ENCODE results near the gene STAG3.
"Not testable (repeated sequence)": the region's sequence is repeated elsewhere in the genome, so short reads cannot be mapped to it uniquely, and the experiment has no call there.

STAG3 gene

DNA sequence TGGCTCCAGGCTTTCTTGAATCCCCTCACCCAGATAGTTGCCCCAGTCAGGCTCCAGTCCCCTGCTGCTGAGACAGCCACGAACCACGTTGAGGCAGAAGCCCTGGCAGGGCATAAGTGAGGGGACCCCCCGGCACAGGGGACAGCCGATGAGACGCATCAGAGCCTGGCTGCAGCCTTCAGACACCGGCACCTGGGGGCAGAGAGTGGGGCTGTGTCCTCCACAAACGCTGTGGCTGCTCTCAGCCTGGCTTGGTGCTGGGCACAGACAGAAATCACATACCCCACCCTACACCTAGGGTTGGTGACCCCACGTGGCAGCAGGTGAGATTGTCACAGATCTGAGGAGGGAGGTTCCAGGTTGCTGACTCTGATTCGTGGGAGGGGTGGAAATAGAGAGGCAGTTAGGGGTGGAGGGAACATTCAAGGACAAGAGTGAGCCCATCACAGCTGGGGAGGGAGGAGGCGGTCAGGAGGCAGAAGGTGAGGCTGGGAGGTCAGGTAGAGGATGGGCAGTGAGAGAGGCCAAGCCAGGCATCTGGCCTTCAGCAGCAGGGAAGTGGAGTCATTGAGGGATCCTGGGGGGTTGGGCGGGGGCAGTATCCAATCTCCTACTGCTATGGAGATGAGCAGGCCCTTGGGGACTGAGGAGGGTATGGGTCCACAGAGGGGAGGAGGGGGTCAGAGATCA lies 3.8 kb upstream of the STAG3 start:
- no peak for DNase-seq (ENCODE audit: low read depth in 2 of 3, low spot score in 2 of 3)

DNA sequence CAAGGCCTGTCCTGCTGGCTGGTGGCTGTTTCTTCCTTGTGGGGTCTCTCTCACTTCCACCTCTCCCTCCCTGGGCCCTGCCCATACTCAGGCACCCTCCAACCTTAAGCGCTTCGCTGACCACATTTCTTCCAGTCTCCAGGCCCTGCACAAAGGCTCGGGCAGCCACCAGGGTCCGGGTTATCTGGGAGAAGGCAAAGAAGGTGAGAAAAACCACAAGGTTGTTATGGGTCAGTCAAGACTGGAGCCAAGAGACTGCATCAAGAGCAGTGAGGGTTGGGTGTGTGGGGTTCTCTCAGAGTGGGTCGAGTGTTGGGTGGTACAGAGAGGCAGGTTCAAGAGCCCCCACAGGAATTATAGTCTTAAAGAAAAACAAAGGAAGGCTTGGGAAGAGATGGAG lies 3.1 kb upstream of the STAG3 start:
- DNase-seq (ENCODE audit: low read depth in 2 of 3, low spot score in 2 of 3): no peak

DNA sequence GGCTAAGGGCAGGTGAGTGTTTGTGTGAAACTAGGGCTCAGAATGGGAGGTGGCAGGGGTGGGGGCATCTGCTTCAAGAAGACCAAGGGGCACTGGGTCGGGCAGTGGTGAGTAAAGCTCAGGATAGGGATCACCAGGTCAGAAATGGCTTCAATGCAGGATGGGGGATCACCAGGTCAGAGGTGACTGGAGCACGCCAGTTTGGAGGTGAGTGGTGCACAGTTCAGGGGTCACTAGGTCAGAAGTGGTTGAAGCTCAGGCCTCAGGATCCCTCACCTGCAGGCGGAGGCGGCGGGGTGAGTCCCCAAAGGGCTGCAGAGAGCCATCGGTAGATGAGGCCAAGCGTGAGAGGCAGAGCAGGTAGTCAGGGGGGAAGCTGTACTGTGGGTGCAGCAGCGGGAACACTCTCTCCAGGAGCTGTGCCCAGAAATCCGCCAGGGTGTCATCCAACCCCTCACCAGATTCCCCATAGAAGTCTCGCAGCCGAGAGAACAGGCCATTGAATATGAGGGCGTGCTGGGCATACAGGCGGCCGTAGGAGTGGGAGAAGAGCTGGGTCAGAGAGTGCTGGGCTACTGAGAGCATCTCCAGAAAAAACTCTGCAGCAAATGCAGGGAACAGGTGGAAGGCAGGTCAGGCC lies 2.3 kb upstream of the STAG3 start:
- no peak for DNase-seq (ENCODE audit: low read depth in 2 of 3, low spot score in 2 of 3)

DNA sequence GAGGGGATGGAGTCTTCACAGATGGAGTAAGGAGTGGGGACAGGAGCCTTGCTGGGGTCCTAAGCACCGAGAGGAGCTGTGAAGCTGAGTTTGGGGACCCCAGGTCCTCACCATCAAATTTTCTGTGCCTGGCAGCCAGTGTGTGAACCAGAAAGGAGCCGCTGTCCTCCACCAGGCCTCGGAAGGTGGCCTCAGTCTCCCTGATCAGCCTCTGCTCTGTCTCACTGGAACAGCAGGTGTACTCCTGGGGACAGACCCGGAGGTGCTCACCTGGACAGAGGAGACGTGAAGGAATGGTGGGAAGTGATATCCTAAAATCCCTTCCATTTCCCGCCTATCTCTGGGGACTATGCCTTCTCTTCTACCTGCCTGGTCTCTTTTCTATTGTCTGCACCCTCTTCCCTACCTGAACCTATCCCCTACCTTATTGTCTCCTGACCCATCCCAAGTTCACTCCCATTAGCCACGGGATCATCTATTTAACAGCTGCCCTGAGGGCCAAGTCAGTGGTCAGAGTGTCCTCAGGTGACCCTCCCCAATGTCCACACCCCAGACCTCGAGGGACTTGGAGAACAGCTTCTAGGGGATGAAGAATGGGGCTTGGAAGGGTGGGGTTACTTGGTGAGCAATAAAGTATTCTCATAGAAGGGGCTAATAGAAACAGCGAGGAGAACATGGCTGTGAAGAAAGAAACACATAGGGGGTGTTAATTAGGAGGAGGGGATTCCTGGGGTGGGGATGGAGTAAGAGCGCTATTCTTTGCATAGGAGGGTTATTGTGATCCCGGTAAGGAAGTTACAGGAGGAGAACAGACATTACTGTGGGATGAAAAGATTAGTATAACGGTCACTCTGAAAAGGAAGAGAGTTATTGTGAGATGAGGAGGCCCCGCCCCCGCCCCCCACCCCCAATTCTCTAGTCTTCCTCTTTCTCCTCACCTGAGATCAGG lies 1.3 kb upstream of the STAG3 start:
- no peak for DNase-seq (ENCODE audit: low read depth in 2 of 3, low spot score in 2 of 3)

DNA sequence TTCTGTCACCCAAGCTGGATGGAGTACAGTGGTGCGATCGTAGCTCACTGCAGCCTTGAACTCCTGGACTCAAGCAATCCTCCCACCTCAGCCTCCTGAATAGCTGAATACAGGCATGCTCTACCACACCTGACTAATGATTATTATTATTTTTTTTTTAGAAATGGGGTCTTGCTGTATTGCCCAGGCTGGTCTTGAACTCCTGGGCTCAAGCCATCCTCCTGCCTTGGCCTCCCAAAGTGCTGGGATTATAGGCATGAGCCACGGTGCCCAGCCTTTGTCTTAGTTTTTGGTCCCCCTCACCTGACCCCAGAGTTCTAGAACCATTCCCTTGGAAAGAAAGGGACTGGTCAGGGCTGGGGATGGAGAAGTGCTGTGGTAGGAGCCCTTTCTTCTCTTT lies 2.4 kb downstream of the STAG3 start:
- not testable (repeated sequence) for DNase-seq (ENCODE audit: low read depth in 2 of 3, low spot score in 2 of 3)

DNA sequence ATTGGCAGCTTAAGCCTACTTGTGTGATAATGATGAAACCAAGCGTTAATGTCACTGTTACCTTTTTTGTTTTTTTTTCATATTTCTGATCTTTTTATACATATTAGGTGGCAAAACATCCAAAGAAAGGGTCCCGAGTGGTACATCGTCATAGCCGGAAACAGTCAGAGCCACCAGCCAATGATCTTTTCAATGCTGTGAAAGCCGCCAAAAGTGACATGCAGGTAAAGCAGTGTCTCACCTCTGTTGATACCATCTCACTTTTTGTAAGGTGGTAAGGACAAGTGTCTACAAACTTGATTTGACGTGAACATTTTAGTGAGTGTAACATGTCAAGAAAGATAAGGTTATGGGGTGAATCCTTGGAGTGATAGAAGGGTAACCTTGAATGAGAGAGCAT lies 4.9 kb downstream of the STAG3 start:
- DNase-seq (ENCODE audit: low read depth in 2 of 3, low spot score in 2 of 3): not testable (repeated sequence)

DNA sequence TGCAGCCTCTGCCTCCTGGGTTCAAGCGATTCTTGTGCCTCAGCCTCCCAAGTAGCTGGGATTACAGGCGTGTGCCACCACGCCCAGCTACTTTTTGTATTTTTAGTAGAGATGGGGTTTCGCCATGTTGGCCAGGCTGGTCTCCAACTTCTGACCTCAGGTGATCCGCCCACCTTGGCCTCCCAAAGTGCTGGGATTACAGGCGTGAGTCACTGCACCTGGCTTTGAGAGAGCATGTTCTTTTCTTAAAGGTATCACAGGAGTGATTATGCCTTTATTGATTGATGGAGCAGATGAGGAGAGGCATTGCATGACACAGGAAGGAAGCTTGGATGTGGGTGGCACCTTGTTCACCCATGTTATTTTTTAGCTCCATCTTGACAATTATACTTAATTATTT lies 5.4 kb downstream of the STAG3 start:
- not testable (repeated sequence) for DNase-seq (ENCODE audit: low read depth in 2 of 3, low spot score in 2 of 3)

DNA sequence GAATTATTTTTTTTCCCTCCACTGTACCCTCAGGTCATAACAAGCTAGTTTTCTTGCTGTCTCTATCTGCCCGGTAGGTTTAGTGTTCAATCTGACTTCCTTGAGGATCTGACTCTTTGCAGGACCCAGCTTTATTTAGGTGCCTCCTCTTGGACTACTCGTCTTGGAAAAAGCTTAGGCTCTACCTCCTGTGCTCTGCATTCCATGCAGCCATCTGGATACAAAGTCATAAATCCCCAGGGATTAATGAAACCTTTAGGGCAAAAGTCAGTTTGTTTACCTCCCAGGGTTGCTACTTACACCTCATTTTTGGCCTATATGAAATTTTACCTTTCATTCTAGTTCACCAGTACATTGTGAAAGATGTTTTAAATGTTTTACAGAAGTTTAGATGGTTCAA lies 8.0 kb downstream of the STAG3 start:
- no peak for DNase-seq (ENCODE audit: low read depth in 2 of 3, low spot score in 2 of 3)

DNA sequence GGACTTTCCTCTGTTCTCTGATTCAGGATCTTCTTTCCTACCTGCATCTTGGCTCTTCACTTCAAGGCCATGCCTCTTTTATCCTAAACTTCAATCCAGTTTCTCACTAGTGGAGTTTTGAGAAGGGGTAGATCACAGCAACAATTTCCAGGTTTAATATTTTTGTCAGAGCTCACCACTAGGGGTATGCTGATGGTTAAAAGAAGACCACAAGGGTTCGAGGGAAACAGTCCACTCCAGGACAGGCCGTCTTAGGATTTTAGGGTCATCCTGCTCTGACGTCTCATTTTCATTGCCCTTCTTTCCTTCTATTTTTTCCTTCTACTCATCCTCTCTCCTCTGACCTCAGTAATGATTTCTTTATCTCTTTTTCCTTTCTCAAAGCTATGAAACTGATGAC lies 11.3 kb downstream of the STAG3 start:
- DNase-seq (ENCODE audit: low read depth in 2 of 3, low spot score in 2 of 3): no peak

DNA sequence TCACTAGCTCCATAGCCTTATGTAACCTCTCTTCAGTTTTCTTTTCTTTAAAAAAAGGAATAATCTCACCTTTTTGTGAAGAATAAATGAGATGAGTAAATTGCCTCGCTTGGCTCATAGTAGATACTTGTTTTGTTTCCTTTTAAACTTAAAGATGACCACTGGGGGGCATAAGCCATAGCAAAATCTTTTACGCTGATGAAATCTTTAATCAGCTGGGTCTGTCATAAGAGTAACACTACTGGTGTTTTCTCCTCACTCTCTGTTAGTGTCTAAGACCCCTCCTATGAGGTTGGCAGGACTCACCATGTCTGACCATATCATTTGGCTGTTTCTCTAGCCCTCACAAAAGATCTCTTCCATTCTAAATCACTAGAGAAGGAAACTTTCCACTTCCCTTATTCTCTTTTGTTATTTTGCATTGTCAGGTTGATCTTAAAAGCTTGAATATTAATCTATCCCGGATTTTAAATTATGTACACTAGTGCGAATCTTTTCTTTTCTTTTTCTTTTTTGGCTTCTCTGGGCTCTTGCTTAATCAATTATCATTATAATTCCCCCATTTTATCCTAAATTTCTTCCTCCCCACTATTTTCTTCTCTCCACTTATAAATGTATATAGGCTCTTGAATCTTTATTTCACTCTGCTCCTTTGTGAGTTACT lies 12.5 kb downstream of the STAG3 start:
- DNase-seq (ENCODE audit: low read depth in 2 of 3, low spot score in 2 of 3): no peak

DNA sequence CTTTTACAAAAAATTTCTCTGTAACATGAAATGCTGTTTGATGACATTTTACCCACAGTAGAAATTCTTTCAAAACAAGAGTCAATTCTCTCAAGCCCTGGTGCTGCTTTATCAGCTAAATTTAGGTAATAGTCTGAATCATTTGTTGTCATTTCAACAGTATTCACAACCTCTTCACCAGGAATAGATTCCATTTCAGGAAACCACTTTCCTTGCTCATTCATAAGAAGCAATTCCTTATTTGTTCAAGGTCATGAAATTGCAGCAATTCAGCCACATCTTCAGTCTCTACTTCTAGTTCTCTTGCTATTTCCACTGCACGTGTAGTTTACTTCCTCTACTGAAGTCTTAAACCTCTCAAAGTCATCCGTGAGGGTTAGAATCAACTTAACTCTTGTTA lies 14.1 kb downstream of the STAG3 start:
- DNase-seq (ENCODE audit: low read depth in 2 of 3, low spot score in 2 of 3): no peak

DNA sequence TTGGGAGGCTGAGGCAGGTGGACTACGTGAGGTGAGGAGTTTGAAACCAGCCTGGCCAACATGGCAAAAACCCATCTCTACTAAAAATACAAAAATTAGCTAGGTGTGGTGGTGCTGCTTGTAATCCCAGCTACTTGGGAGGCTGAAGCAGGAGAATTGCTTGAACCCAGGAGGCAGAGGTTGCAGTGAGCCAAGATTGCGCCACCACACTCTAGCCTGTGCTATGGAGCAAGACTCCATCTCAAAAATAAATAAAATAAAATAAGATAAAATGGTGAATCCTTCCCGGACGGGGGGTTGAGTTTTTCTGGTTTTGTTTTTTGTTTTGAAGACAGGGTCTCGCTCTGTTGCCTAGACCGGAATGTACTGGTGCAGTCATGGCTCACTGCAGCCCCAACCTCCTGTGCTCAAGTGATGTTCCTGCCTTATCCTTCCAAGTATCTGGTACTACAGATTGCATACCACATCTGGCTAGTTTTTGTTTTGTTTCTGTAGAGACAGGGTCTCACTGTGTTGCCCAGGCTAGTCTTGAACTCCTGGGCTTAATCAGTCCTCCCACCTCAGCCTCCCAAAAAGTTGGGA lies 14.7 kb downstream of the STAG3 start:
- not testable (repeated sequence) for DNase-seq (ENCODE audit: low read depth in 2 of 3, low spot score in 2 of 3)

DNA sequence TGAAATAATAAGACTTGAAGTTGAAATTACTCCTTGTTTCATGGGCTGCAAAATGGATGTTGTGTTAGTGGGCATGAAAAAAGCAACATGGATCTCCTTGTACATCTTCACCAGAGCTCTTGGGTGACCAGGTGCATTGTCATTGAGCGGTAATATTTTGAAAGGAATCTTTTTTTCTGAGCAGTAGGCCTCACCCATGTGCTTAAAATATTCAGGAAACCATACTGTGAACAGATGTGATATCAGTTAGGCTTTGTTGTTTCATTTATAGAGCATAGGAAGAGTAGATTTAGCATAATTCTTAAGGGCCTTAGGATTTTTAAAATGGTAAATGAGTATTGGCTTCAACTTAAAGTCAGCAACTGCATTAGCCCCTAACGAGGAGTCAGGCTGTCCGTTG lies 15.3 kb downstream of the STAG3 start:
- no peak for DNase-seq (ENCODE audit: low read depth in 2 of 3, low spot score in 2 of 3)

DNA sequence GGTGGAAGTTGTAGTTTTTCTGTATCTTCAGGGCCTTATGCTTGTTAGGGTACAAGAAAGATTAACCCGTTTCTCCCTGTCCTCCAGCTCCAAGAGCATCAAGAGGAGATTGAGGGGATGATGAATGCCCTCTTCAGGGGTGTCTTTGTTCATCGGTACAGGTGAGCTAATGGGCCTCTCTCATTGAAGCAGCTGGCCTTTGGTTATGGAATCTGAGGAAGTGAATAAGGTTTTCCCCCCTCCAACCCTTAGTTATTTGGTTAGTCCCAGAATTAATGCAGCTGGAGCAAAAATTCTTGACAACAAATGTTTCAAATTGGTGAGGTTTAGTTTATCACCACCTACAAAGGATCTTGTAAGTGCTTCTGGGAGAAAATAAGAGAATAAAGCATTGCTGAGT lies 17.5 kb downstream of the STAG3 start:
- no peak for DNase-seq (ENCODE audit: low read depth in 2 of 3, low spot score in 2 of 3)

DNA sequence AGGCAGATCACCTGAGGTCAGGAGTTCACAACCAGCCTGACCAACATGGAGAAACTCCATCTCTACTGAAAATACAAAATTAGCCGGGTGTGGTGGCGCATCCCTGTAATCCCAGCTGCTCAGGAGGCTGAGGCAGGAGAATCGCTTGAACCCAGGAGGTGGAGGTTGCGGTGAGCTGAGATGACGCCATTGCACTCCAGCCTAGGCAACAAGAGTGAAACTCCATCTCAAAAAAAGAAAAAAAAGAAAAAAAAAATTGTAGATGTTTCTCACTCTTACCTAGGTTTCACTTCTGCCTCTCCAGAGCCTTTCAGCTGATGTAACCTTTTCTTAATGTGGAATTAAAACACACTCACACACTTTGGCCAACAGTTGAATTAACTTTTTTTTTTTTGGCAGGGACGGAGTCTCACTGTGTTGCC lies 18.2 kb downstream of the STAG3 start:
- DNase-seq (ENCODE audit: low read depth in 2 of 3, low spot score in 2 of 3): not testable (repeated sequence)

DNA sequence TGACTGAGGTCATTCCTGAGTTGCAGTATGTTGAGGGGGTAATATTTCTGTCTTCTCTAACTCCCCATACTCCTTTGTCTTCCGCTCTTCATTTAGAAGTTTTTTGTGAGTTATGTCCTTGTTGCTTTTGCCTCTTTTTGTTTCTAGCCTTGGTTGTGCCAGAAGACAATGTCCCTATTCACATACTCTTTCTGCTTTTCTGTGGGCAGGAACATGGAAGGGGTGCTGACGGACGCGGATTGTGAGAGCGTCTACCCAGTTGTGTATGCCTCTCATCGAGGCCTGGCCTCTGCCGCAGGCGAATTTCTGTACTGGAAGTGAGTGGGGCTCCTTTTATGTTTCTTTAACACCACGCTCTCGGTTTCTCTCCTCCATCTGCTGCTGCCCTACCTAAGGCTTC lies 20.5 kb downstream of the STAG3 start:
- no peak for DNase-seq (ENCODE audit: low read depth in 2 of 3, low spot score in 2 of 3)

DNA sequence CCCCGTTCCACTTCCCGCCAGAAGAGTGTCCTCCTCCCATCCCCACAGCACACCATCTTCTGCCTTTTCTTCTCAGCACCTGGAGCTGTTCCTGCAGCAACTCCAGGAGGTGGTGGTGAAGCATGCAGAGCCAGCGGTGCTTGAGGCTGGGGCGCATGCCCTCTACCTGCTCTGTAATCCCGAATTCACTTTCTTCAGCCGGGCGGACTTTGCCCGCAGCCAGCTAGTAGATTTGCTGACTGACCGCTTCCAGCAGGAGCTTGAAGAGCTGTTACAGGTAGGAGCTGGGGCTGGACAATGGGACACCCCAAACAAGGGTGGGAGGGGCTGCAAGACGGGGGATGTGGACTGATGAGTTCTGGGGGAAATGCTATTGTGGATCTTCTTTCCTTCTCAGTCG lies 23.0 kb downstream of the STAG3 start:
- DNase-seq (ENCODE audit: low read depth in 2 of 3, low spot score in 2 of 3): no peak

DNA sequence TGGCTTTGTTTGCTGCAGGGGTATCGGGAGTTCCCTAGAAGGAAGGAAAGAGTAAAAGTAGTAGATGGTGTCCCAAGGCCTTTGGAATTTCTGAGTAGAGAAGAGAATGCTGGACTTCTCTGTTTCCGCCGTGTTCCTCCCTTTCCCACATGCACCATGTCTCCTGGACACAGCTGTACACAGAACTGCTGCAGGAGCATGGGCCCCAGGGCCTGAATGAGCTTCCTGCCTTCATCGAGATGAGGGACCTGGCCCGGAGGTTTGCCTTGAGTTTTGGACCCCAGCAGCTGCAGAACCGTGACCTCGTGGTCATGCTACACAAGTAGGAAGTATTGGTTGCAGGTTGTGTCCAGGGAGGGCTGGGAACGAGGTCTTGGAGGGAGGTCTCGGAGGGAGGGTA lies 26.7 kb downstream of the STAG3 start:
- DNase-seq (ENCODE audit: low read depth in 2 of 3, low spot score in 2 of 3): no peak

DNA sequence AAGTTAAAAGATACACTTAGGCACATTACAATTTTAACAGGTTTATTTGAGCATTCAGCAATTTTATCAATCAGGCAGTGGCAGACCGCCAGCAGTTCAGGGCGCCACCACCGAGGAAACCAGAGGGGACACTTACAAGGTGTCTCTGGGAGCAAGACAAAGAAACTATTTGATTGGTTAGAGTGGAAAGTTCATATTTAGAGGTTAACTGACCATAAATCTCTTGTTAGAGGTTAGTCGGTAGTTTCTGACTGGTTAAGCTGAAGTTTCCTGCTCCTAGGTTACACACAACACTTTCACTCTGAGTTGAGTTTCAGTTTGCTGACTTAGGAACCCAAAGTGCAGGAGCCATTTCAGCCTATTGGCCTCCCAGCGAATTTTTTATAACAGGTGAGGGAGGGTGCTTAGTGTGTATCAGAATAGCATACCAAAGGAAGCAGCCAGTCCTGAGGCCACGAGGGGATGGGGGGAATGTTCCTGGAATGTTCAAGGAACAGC lies 31.2 kb downstream of the STAG3 start:
- peak in 1 of 3 experiments; percentile 31 for DNase-seq (ENCODE audit: low read depth in 2 of 3, low spot score in 2 of 3)

DNA sequence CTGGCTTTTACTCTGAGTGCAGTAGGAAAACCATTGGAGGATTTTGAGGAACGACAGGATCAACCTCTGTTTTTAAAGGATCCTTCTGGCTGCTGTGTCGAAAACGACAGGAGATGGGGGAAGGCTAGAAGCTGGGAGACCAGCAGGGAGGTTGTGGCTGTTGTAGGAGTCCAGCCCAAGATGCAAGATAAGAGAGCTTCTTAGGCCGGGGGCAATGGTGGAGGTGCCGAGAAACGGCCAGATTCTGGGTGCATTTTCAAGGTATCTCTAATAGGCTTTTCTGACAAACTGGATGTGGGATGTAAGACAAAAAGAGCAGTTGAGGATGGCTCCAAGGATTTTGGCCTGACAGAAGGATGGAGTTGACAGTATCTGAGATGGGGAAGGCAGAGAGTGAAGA lies 31.8 kb downstream of the STAG3 start:
- DNase-seq (ENCODE audit: low read depth in 2 of 3, low spot score in 2 of 3): no peak

DNA sequence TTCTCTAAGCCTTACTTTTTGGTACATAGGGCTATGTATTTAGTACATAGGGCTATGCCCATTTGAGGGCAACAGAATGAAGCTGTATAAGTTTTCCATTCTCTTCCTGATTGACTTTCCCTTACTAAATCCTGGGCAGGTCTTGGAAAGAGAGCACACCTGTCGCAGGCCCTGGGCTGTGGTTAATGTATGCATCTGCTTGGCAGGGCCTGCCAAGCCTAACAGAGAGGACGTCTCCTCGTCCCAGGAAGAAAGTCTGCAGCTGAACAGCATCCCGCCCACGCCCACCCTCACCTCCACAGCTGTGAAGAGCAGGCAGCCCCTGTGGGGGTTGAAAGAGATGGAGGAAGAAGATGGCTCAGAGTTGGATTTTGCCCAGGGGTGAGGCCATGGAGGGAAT lies 33.1 kb downstream of the STAG3 start:
- DNase-seq (ENCODE audit: low read depth in 2 of 3, low spot score in 2 of 3): no peak

Measured in activated CD8-positive, alpha-beta memory T cell treated with anti-CD3 and anti-CD28 coated beads for 48 hours (primary cell).